Retina (tissue), 1 donor: ENCODE measurements around the gene RPS6KA2.

Source experiments
- DNase-seq: peaks from one replicate; pipeline ENCODE4 v3.0.0-alpha.2; 2016

The RPS6KA2 gene

DNA sequence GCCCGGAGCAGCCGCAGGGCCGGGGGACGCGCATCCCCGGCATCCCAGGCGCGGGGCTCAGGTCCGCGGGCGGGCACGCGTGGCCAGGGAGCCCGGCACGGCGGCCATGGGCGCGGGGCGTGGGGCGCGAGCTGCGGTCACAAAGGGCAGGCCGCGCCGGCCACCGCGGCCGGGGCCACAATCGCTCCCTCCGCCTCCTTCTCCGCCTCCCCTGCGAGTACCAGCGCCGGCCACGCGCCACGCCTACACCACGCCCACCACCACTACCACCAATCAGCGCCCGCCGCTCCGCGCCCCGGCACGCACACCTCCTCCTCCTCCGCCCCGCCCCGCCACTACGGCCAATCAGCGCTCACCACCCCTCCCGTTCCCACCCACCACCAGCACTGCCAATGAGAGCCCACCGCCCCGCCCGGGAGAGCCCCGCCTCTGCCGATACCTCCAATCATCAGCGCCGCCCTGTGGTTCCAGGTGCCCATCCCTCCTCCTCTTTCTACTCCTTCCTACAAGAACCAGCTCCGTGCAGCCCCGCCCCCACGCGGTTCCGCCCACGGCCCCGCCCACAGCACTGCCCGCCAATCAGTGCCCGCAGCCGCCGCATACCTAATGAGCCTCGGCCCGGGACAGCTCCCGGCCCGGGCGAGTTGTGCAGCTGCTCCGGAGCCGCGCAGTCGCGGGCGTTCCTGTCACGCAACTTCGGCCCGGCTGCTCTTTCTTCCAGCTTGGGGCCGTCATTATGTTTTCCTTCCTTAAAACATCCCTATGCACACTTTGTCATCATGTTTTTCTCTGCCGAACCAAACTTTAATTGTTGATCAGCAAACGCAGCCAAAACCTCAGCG, at the start of gene RPS6KA2:
RPS6KA2 (minus strand) TSS at position 219 of the 842 bp plus-strand sequence. CDS start 232 bp downstream, outside the sequence.
- DNase-seq: peak; percentile 99

GRCh38 chr6:166676270-166676860, 49.3 kb upstream of the RPS6KA2 start:
- DNase-seq: no peak

- DNase-seq: no peak
Measured at GRCh38 chr6:166675736-166676135, 48.7 kb upstream of the RPS6KA2 start.

- DNase-seq: no peak
Measured at GRCh38 chr6:166673309-166673708, 46.3 kb upstream of the RPS6KA2 start.

- DNase-seq: no peak
Measured at GRCh38 chr6:166672624-166673206, 45.7 kb upstream of the RPS6KA2 start.

DNA sequence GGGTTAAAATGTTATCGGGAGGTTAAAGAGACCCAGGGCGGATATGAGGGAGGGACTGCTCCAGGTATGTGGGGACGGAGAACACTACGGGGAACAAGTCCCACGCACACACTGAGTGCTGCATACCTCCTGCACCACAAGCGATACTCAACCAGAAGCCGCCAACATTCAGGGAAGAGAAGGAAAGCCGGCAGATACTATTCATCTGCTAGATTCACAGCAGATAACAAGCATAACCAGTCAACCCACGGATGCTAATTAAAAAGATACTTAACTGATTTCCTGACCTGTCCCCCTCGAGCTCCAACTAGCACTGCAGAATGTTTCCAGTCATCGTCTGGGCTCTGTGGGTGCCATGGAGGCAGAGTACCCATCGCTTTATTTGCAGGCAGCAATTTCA, 45.1 kb upstream of the RPS6KA2 start:
- DNase-seq: no peak

DNA sequence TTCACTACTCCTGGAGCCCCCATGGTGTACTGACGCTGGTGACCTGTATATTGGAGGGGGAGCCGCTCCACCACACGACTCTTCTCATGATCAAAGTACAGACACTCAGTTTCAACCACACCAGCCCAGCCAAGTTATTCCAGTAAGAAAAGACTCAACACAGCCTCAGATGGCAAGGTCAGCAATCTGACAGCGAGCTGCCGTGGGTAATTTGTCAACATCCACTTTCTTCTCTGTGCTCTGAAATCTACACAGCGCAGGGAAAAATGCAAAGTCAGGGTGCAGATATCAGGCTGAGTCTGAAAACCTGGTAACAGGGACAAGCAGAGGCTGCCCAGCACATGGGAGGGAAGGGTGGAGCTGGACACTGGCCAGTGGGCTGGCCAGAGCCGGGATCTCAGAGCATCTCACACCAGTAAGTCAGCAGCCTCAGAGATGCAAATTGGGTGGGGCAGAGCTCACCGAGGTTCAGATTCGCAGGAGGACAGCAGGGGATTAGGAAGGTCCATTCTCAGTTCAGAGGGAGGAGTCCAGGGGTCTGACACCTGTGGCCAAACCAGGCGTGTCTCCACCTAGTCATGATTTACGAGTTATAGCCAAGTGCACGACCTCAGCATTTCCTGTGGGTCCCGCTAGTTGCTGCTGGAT, 44.5 kb upstream of the RPS6KA2 start:
- no peak for DNase-seq

GRCh38 chr6:166670894-166671293, 43.8 kb upstream of the RPS6KA2 start:
- no peak for DNase-seq

DNA sequence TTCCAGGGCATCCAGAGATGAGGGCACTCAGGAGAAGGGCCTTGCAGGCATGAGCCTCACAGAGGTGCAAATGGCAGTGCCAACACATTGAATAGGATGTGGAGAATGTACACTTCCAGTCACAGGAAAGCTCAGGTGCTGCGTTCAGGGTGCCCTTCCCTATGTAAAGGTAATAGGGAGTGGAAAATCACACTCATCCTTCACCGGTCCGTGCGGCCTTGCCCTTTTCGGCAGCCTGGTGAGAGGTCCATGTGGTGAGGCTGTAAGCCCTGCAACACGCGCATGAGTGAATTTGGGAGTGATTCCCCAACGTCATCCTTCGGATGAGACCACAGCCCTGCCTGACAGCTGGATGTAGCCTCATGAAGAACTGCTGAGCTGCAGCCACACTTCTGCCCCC, 43.0 kb upstream of the RPS6KA2 start:
- no peak for DNase-seq

GRCh38 chr6:166667796-166668610, 41.0 kb upstream of the RPS6KA2 start:
- no peak for DNase-seq

- no peak for DNase-seq
Measured at GRCh38 chr6:166664135-166664534, 37.1 kb upstream of the RPS6KA2 start.

- no peak for DNase-seq
Measured at GRCh38 chr6:166663568-166663967, 36.5 kb upstream of the RPS6KA2 start.

GRCh38 chr6:166662690-166663089, 35.6 kb upstream of the RPS6KA2 start:
- no peak for DNase-seq

- DNase-seq: no peak
Measured at GRCh38 chr6:166661327-166662085, 34.5 kb upstream of the RPS6KA2 start.

DNA sequence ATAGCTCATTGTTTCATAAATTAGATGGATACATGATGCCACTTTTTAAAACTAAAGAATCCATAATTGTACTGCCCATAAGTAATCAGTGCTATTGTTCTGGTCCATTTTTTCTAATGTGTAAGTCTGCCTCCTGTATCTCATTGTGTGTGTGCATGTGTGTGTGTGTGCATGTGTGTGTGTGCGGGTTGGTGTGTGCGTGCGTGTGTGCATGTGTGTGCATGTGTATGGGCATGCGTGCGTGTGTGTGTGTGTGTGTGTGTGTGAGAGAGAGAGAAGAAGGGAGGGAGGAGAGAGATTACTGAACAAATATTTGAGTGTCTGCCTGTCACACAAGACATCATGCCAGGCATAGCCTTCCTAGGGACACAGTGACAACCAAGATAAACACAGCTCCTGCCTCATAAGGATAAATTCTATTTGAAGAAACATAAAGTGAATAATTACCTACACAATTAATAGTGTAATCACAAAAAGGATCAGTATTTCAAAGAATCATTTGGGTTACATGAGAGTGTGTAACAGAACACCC, 33.2 kb upstream of the RPS6KA2 start:
- no peak for DNase-seq

DNA sequence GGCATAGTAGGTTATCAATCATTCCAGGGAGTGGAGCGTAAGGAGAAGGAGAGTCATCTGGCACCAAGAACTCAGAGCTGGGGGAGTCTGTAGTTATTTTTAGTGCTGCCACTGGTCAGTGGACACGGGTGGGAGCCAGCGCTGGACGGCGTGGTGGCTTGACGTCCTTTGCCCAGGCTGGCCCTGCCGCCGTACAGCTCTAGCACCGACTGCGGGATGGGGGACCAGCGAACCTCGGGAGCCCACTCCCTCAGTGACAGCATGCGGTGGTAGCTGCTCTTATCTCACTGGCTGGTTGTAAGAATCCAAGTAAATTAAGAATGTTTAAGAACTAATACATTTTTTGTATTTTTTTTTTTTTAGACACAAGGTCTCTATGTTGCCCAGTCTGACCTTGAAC, 32.5 kb upstream of the RPS6KA2 start:
- no peak for DNase-seq

GRCh38 chr6:166658792-166659150, 31.7 kb upstream of the RPS6KA2 start:
- no peak for DNase-seq

DNA sequence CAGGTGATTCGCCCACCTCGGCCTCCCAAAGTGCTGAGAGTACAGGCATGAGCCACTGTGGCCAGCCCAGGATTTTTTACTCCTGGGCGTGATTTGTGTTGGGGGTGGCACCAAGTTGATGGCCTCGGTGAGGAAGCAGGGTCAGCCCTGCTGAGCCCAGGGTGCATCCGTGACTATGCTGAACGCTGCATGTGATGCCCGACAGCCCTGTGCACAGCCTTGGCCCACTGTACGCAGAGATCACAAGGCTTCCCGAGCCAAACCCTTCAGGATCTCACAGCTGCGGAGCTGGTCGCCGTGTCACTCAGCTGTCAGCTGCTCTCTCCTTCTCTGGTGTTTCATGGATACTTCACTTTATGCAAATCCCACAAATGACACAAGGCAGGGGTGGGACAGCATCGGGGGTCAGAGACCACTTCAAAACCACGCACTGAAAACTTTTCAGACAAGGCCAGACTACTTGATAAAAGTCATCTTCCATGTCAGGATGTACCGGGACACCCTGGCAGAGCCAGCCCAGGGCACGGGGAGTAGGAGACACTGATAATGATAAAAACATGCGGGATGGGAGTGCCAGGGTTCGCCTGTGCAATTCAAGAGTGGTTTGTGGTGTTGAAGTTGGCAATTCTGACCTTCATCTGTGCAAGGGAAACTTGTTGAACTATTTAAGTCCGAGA, 31.2 kb upstream of the RPS6KA2 start:
- no peak for DNase-seq

DNA sequence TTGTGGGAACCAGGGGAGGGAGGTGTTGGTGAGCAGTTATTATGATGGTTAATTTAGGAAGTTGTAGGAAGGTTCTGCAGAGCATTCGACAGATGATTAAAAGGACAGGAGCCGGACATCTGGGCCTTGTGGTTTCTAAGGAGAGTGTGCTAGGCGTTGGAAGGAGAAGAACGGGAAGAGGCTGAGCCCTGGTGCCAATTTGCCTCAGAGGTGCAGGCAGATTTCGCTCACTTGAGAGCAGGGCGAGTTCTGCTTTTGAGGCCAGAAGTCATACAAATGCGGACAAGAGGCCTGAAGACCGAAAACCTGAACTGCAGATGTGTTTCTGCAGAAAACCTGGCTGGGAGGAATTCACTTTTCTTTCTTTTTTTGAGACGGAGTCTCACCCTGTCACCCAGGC, 30.5 kb upstream of the RPS6KA2 start:
- no peak for DNase-seq

DNA sequence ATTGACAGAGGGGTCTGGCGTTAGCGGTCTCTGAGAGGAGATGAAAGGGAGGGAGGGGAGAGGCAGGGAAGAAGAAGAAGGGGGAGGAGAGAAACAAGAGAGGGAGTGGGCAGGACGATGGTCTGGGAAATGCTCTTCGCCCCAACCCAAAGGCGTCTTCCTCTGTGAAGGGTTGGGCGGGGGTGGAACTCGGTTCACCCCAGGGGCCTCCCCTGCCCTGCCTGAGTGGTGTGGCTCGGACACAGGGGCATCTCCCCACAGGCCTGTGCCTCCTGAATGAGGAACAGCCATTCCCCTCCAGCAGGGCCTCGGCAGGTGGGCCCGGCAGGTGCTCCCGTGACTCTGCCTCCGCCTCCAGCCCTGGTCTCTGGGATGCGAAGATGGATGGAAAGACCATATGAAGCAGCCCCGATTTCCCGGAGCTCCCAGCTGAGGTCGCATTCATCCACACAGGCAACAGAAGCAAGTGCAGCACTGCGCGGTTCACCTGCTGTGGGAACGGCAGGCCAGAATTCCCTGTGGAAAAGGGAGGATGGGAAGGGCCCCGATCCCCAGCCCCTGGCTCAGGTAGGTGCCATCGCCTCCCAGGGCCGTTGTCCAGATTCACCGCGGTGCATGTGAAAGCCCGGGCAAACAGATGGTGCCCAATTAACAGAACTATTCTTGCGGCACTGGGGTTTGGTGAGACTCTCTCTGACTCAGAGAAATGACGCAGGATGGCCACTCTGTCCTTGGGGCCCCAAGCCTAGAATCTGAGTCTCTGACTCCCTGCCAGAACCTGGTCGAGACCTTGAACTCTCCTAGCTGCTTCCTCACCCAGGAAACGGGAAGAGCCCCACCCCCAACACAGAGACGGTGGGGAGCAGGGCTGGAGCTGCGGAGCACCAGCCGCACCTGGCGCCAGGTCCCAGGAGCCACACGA, 29.4 kb upstream of the RPS6KA2 start:
- DNase-seq: no peak
